DMS 273 (cell line): ENCODE measurements around the gene TAOK1.
A peak's percentile ranks its signal among the peaks of the same experiment; 100 is the strongest.

Source experiments
- DNase-seq: peaks from one replicate; lab custom pipeline; 2025; ENCODE audit not compliant: unreplicated experiment; lab: John Stamatoyannopoulos, UW

The TAOK1 gene

GRCh38 chr17:29568331-29569244 is 178.4 kb downstream of the TAOK1 start, which contains the start of gene TP53I13:
Gene TP53I13 (plus strand): TSS chr17:29568701. CDS start chr17:29568759, 58 bp downstream.
- peak; percentile 96 for DNase-seq

- peak; percentile 47 for DNase-seq
Measured at GRCh38 chr17:29569245-29569950, 179.2 kb downstream of the TAOK1 start.

GRCh38 chr17:29570521-29570920 is 180.4 kb downstream of the TAOK1 start:
- no peak for DNase-seq

GRCh38 chr17:29571486-29571882 is 181.3 kb downstream of the TAOK1 start:
- DNase-seq: no peak

- peak; percentile 51 for DNase-seq
Measured at GRCh38 chr17:29571883-29572681, 181.9 kb downstream of the TAOK1 start.

- peak; percentile 51 for DNase-seq
Measured at GRCh38 chr17:29572691-29573557, 182.8 kb downstream of the TAOK1 start.

- no peak for DNase-seq
Measured at GRCh38 chr17:29573558-29573869, 183.4 kb downstream of the TAOK1 start.

GRCh38 chr17:29573871-29574731 is 183.9 kb downstream of the TAOK1 start:
- DNase-seq: peak; percentile 61

- no peak for DNase-seq
Measured at GRCh38 chr17:29574732-29575510, 184.8 kb downstream of the TAOK1 start.

GRCh38 chr17:29575511-29576213 is 185.5 kb downstream of the TAOK1 start:
- no peak for DNase-seq

- DNase-seq: no peak
Measured at GRCh38 chr17:29576214-29577000, 186.2 kb downstream of the TAOK1 start.

- no peak for DNase-seq
Measured at GRCh38 chr17:29577001-29577370, 186.8 kb downstream of the TAOK1 start.

- no peak for DNase-seq
Measured at GRCh38 chr17:29577385-29578211, 187.4 kb downstream of the TAOK1 start.

- DNase-seq: no peak
Measured at GRCh38 chr17:29578626-29579485, 188.7 kb downstream of the TAOK1 start.
